Stimulated activated CD8-positive, alpha-beta memory T cell treated with anti-CD3 and anti-CD28 coated beads, Interleukin-2, amount 100 ng/mL, for 1 hour (primary cell): ENCODE data around the gene REEP6.
"Not testable (repeated sequence)": the region's sequence is repeated elsewhere in the genome, so short reads cannot be mapped to it uniquely, and the experiment has no call there.

Experiments used
- DNase-seq, 2 donors: peaks; one replicate each; pipeline ENCODE4 v3.0.0-alpha.2; 2020; ENCODE audit warnings: low read depth in 2 of 2

REEP6 gene

DNA sequence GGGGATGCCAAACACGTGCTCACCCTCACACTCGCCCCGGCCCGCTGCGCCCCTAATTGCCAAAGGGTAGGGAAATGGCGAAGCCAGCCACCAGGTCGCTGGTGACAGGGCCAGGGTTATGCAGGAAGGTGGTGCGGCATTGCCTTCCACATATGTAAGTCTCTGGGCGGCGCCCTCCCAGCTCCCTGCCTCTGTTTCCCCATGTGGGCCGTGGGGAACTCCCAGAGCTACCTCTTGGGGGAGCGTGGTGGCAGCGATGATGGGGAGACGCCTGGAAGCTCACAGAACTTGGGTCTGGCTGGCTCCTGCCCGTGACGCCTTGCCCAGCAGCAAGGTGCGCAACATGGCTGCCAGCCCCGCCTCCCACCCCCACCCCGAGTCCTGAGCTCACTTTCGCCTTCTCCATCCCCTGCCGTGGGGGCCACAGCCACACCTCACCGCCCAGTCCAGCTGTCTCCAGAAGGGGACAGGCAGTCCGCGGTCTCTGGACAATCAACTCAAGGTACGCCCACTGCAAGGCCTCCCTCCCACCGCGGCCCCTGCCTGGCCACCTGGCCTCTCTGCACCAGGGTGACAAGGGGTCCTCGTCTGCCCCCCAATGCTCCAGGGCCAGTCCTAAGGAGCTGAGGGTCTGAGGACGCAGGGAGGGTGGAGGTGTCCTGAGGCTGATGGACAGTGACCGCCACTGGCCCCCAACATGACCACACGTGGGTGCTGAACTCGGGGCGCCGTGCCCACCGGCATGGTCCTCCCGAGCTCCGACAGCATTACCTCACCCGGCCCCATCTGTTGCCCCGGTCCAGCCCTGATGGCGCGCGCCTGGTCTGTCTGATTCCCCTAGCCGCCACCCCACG, 18.5 kb upstream of the REEP6 start:
- DNase-seq: no peak

DNA sequence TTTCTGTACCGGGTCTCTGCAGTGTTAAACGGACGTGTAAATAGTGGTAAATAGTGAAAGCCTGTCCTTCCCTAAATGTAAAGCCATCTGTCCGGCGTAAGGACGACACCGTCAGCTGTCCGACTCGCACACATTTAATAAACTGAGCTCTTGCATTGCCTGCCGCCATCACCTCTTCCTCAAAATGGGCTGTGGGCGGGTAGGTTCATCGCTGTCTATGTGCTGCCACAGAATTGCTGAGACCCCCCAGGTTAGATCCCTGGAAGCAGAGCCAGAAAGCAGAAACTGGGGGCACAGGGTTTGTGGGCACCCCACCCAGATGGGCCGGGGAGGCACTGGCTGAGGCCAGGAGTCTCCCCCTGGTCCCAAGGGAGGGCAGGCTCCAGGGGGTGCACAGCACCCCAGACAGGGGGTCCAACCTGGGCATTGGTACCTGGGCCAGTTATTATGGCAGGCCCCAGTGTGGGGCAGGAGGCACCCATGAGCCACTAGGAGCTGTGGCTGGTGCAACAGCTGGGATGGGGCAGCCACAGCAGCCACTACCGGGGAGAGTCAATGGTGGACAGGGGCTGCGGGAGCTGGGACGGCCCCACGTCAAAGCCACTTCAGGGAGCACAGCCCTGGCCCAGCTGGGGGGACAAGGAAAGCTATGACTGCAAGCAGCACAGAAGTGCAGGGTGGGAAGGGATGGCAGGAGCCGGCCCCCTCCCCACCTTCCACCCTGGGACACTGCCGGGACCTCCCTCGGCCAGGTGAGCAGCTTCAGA, 17.7 kb upstream of the REEP6 start:
- DNase-seq: no peak

DNA sequence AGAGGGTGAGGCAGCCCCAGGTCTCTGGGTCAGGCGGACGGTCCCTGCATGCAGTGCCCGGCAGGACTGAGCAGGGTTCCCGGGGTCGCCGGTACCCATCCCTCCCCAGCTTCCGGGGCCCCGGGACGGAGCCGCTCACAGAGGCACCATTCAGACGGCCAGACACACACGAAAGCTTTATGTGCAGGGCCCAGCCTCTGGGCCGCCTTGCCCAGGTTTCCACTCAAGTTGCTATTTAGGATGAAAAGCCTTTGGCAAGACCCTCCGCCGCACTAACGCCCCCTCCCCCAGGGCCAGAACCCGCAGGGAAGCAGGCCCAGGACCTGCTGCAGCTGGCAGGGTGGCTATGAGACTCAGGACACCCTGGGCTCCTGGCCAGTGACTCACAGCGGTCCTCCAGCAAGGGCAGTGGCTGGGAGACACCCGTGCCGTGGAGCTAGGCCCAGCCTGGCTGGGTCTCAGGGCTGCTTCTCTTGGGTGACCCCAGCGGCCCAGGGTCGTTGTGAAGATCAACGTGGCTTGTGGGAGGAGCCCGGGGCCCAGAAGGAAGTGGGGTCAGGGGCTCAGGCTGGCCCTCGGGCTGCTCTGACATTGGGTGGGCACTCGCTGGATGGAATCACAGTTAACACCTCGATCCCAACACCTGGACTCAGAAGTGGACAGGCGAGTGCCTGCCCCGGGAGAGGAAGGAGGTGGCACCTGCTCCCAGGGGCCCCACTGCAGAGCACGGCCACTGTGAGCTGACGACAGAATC, 16.8 kb upstream of the REEP6 start:
- no peak for DNase-seq

DNA sequence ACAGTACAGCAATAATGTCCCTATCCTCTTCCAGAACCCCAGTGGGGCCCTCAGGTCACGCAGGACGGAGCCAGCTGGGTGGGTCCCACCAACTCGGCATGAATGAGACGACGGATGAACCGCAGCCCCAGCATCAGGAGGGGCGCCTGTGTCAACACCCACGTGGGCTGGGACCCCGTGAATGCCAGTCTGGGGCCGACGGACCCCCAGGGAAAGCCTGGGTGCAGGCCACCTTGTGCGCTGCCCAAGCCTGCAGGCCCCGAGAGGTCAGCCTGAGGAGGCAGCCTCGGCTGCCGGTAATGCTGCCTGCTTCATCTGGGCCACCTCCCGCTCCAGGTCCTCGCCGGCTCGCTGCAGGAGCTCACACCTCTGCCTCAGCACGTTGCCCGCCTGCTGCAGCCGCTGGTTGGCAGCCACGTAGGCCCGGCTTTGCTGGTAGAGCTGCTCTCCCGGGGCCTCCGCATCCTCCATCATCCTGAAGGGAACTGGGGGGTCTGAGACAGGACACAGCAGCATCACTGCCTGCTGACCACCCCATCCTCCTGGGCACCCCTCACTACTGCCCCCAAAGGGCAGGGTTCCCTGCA, 16.1 kb upstream of the REEP6 start:
- DNase-seq: no peak

DNA sequence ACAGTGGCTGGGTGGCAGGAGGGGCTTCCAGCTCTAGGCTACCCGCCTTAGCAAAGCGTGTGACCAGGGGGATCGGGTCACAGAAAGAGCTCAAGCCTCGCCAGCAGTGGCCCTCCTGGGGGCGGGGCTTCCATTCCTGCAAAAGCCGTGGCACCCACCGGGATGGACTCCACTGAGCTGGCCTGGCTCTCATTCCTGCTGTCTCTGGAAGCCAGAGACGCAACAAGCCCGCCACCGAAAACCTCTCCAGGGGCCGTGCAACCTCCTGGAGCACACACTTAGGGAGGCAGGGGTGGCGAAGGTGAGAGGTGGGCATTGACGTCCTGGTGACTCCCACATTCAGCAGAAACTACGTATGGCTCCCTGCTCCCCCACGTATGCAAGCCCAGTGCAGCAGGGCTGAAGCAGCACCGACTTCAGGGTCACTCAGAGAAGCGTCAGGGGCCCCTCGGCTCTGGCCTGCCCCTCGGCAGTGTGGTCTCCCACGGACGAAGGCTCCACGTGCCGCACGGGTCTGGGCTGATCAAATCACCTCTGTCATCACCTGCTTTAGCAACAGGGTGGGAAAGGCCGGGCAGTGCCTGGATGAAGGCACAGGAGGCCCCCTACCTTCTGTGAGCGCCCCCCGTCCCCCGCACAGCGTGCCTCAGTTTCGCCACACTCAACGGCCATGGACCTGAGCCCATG, 15.1 kb upstream of the REEP6 start:
- no peak for DNase-seq

DNA sequence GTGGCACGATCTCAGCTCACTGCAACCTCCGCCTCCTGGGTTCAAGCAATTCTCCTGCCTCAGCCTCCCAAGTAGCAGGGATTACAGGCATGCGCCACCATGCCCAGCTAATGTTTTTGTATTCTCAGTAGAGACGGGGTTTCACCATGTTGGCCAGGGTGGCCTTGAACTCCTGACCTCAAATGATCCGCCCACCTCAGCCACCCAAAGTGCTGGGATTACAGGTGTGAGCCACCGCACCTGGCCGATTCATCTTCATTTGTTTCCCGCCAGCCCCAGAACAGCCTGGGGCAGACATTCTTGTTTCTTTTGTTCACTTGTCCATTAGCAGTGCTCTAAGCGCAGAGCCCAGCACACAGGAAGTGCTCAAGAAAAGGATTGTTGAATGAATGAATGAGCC, 13.9 kb upstream of the REEP6 start:
- DNase-seq: not testable (repeated sequence)

DNA sequence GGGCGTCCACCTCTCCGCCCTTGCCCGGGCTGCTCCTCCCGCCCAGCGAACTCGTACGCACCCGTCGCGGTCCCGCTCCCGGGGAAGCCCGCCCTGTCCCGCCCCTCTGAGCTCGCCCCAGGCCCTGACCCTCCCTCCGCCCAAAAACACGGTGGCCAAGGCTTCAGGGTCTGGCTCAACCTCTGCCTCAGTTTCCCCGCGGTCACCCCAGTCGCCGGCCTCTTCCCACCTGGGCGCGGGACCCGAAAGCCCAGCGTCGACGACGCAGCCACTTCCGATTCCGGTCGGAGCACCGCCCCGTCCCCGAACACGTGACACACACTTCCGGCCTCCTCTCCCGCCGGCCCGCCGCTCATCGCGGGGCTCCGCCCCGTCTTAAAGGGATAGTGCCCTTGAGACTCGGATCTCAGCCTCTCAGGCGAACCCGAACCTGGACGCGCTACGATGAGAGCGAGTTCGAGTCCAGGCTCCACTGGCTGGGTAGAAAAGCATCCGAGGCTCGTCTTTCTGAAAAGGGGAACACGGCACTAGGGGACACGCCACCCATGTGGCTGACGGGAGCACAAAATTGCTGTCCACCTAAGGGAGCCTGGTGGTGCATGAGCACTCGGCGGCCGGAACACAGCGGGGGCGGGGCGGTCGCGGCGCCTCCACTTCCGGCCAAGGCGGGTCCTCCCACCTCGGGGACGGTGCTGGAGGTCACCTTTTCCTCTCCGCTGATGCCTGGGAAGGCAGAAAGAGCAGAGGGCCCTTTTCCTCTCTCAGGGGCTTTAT, 11.9 kb upstream of the REEP6 start, which contains the start of gene C19orf25:
TSS of gene C19orf25 (minus strand) at position 282 of the 774 bp plus-strand sequence. CDS start 312 bp downstream, outside the sequence.
- DNase-seq: peak; percentile 83 to 86

DNA sequence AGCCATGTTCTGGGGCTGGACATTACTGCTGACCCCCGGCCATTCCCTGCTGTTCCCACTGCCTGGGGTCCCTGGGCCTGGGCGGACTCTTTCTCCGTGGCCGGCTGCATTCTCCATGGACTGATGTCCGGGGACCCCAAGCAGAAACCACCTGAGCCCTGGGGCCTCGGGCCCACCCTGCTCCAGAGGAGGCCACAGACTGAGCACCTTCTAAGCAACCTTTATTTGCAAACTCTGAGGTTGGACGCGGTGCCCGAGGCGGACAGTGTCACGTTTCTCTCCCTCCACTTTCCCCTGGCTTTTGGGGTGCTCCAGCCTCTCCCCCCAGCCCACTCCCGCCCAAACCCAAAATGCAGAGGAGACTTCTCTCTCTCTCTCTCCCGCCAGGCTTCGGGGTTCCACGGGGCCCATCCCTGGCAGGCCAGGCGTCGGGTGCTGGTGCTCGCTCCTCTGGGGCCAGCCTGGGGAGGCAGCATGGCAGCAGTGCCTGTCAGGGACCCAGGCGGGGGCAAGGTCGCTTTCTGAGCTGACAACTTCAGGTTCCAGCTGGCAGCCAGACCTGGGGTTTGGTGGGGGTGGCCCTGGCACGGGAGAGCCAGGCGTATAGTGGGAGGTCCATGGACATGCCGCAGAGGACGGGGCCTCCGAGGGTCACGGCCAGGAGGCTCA, 9.6 kb upstream of the REEP6 start:
- no peak for DNase-seq

DNA sequence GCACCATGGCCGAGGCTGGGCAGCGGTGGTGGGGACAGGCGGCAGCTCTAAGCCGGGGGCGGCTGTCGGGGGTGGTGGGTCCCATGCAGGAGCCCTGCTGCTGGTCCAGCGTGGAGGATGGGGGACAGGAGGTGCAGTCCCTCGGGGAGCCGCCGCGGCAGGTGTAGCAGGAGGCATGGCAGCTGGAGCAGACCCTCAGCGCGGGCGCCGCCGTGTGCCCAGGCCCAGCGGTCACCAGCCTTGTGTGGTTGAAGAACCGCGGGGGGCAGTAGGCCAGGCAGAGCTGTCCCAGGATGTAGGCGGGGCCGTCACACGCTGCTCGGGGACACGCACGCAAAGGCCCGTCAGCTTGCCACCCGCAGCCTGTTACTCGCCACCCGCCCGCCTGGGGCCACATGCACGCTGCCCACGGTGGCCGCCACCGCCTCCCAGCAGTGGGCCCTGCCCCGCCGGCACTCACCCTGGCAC, 9.1 kb upstream of the REEP6 start:
- DNase-seq: no peak

DNA sequence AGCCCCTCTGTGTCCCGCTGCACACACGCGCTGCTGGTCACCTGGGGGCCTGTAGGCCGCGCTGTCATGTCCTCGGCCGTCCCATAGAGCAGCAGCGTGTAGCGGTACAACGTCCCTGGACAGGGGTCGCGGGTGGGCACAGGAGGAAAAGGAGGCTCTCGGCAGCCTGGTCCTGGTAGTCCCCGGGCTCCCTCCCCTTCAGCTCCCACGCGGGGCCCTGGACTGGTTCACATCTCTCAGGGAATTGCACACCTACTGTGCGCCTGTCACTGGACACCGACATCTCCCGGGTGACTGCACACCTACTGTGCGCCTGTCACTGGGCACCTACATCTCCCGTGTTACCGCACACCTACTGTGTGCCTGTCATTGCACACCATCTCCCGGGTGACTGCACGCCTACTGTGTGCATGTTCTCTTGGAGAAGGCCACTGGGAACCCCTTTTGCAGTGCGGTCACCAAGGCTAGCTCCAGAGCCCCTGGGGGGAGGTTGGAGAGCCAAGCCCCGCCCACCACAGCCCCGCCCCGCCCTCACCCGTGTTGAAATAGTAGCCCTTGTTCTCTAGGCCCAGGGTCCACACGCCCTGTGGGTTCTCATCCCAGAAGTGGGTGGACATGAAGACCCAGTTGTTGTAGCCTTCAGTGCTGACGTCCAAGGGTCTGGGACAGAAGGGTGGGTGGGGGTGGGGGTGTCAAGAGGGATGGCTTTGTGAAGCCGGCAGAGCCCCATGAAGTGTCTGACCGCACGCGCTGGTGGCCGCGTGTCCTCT, 8.4 kb upstream of the REEP6 start:
- DNase-seq: no peak

DNA sequence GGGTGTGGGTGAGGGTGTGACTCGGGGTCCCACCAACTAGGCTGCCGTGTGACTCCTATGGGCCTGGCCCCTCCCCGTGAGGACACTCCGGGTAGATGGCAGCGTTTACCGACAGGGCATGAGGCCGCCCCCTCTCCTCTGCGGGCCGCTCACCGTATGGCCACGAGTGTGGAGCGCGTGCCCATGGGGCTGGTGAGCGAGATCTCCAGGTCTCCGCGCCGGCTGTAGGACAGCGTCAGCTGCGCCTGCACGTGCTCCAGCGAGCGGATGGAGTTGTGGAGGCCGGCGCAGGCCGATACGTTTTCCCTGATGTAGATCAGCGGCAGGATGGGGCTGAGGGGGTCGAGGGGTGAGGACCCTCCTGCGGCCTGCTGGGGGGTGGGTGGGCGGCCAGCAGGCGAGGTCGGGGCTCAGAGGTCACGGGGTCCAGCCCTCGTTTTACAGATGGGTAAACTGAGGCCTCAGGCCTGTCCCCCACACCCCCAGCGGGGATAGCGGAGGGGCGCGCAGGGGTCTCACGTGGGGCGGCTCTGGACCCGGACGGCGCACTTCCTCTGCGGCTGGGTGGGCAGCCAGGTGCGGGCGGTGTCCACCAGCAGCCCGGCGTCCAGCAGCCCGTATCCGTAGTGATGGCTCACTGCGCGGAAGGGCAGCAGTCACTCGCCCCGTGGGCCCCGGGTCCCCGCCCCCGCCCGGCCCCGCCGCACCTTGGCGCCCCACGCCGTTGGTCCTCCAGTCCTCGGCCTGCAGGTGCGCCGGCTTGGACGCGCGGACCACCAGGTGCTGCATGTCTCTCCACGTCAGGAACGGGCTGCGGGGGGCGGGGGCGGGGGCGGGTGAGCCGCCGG, 7.6 kb upstream of the REEP6 start:
- no peak for DNase-seq

DNA sequence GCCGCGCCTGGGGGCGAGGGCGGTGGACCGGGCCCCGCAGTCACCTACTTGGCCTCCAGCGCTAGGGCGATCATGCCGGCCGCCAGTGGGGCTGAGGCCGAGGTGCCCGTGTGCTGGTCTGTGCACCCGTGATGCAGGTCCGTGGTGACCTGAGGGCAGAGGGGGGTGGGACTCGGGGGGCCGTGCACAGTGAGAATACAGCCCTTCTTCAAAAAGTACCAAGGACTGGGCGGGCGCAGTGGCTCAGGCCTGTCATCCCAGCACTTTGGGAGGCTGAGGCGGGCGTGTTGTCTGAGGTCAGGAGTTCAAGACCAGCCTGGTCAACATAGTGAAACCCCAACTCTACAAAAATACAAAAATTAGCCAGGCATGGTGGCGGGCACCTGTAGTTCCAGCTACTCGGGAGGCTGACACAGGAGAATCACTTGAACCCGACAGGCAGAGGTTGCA, 7.0 kb upstream of the REEP6 start:
- no peak for DNase-seq

DNA sequence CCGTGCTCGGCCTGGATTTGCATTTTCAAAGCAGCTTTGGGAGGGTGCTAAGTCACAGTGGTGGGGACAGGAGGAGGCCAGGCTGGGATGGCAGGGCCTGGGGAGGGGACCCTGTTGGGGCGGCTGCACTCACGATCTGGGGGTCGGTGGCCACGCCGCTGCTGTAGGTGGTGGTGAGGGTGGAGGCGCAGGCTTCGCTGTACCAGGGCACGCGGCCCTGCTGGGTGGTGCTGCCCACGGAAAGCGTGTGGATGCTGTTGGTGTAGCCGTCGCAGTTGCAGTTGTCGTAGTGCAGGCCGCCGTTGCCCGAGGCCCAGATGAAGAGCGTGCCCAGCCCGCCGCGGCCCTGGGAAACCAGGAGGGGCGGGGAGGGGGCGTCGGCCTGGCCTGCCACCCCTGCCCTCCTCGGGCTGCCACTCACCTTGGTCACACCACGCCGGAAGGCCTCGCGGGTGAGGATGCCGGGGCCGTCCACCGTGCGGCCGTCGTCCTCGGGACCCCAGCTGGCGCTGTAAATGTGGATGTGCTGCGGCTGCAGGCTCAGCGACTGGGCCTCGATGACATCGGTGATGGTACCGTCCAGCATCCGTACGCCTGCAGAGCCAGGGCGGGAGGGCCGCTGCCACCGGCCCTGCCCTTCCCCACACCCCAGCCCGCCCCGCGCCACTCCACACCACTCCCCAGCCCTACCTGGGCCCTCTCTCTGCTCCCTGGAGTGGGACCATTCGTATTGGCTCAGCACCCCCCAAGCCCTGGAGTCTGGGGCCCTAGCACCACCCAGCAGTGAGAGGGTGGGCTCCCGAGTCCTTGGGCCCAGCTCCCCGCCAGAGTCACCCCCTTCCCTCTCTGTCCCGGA, 4.0 kb upstream of the REEP6 start:
- no peak for DNase-seq

DNA sequence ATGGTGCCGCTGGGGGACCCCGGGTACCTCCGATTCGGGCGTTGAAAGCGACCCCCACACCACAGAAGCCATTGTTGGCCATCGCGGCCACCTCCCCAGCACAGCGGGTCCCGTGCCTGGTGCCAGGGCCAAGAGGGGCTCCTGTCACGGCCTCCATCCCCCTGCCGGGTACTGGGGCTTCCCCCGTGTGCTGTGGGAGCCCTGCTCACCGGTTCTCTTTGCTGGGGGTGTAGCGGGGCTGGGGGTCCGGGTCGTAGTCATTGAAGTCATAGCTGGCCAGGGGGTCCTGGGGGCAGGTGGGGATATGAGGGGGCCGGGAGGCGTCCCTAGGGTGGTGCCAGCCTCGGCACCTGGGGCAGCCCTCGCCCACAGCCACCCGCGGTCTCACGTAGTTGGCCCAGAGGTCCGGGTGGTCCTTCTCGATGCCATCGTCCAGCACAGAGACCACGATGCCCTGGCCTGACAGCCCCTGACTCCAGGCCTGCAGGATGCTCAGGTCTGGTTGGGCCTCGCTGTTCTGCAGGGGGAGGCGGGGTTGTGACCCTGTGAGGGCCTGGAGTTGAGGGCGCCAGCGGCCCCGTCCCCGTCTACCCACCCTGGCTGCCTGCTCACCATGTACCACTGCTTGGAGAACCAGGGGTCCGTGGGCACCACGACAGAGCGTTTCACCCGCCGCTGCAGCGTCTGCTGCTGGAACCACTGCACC, 3.3 kb upstream of the REEP6 start:
- DNase-seq: no peak

DNA sequence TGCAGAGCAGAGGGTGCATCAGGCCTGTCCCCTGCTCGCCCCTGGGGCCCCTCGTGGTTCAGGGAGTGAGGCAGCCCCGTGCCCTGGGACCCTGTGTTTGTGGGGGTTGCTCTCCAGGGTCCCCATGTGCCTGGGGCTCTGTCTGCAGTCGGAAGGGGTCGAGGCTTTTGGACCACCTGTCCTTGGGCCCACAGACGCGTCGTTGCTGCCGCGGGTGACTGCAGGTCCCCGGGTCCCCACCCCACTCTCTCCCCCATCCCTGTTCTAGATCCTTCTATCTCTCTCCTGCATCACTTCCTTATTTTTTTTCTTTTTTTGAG, 2.7 kb upstream of the REEP6 start:
- DNase-seq: no peak

DNA sequence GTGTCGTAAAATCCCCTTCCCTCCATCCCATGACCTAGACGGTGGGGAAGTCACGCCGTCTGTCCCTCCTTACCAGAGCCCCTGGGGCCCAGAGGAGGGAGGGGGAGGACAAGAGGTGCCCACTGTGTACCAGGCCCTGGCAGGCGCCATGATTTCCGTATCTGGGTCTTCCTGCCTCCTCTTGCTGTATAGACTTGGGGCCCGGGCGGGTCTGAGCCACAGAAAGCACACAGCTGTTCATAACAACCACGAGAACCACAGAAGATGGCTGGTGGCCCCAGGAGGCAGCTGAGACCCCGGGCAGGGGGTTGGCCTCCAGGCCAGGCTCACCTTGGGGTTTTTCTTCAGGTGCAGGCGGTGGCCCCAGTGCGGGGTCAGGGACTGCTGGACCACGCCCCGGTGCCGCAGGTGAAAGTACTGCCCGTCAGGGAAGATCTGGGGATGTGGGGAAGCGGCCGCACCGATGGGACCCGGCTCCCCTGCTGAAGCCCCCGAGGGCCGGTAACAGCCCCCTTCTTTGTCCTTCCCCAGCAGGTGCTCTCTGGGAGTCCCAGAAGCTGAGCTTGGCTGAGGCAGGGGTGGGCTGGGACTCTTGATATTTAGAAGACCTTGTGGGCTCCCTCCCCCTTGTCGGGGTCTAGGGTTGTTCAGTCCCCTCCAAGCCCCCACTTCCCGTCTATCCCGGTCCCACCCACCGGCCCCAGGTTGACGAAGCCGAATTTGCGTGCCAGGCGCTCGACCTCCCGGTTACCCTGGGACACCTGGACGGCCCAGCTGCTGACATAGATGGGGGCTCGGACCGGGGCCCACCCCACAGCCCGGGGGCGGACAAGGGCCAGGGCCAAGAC, 1.3 kb upstream of the REEP6 start:
- no peak for DNase-seq
